Suprapubic skin (tissue), 4 donors: ENCODE results near the gene USP3. TPM values are rescaled to one million over a fixed set of nuclear protein-coding genes. Genes with fewer than 3 reads are reported as not detected.

Experiments used
- DNase-seq, 2 donors: peaks; one replicate each; pipeline ENCODE4 v3.0.0-alpha.2; 2019; ENCODE audit warnings: low spot score in 2 of 2
- H3K27ac ChIP-seq: fragments of 200-600 bp; sonication (generic); one replicate; pipeline ENCODE4 v1.5.1; 2019
- H3K27me3 ChIP-seq: fragments of 200-600 bp; sonication (generic); one replicate; pipeline ENCODE4 v1.5.1; 2019
- H3K36me3 ChIP-seq: fragments of 200-600 bp; sonication (generic); one replicate; pipeline ENCODE4 v1.5.1; 2019
- H3K4me1 ChIP-seq: fragments of 200-600 bp; sonication (generic); one replicate; pipeline ENCODE4 v1.5.1; 2019
- H3K4me3 ChIP-seq: fragments of 200-600 bp; sonication (generic); one replicate; pipeline ENCODE4 v1.5.1; 2019; ENCODE audit warnings: mild to moderate bottlenecking
- H3K9me3 ChIP-seq: fragments of 200-600 bp; sonication (generic); one replicate; pipeline ENCODE4 v1.5.1; 2019
- EP300 ChIP-seq: sonication (generic); formaldehyde crosslinking; IDR thresholded peaks from one replicate; pipeline ENCODE4 v1.6.1; 2017; ENCODE audit warnings: antibody characterized with exemption
- POLR2A ChIP-seq, 2 donors: fragments of 450-650 bp; IDR thresholded peaks; one replicate each; pipeline ENCODE4 v1.6.1; 2017; ENCODE audit warnings: antibody characterized with exemption in 2 of 2, mild to moderate bottlenecking in 2 of 2, moderate library complexity in 2 of 2
- POLR2AphosphoS5 ChIP-seq, 3 donors: sonication (generic); formaldehyde crosslinking; IDR thresholded peaks; one replicate each; pipeline ENCODE4 v1.6.1; 2017; ENCODE audit warnings: antibody characterized with exemption in 3 of 3
- WGBS: methylation state at CpG from one replicate; pipeline ENCODE4 v1.1.5; 2018; 5-methylcytosine and 5-hydroxymethylcytosine counted together
- total RNA-seq, 4 donors: library from RNA; depleted of rRNA; stranded (reverse); fragments of >200 nt; gene quantifications; one replicate each; pipeline ENCODE4 v1.1.0, GENCODE V29; 2016
- TF ChIP-seq, protein P1 (sequence below), 2 donors: fragments of 200-600 bp in 1 of 2; fragments of 450-650 bp in 1 of 2; sonication (generic) in 1 of 2; IDR thresholded peaks; one replicate each; pipeline ENCODE4 v1.5.1; 2016 to 2019; ENCODE audit warnings: antibody characterized with exemption in 2 of 2, mild to moderate bottlenecking in 1 of 2, moderate library complexity in 1 of 2

The USP3 gene
- total RNA-seq, 4 donors from 2014 or later = 43.2 to 105 (median 48.0) TPM

DNA sequence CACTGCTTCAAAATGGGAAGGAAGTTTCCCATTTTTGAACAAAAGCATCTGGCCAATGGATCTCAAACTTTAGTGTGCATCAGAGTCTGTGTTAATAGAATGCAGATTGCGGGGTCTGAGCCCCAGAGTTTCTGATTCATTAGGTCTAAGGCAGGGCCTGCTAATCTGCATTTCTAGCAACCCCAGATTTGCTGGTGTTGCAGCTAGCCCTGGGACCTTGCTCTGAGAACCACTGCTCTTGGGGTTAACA lies 30.7 kb upstream of the USP3 start:
- Histone ChIP-seq H3K4me3 (no peak overlapping the region), H3K27ac (peak overlapping the region; percentile 31), H3K27me3 (no peaks in the 10 kb centered on the region), H3K36me3 (no peaks in the 10 kb centered on the region), H3K9me3 (no peaks in the 10 kb centered on the region), H3K4me1 (peaks cover 30% of the 10 kb centered on the region)
- 100% methylated on average over 1 of the region's 1 CpG for WGBS
- TF ChIP-seq EP300 (no peak), POLR2AphosphoS5 (IDR thresholded peaks at IDR 0.05) (no peak), POLR2A (IDR thresholded peaks at IDR 0.05) (no peak)
- TF ChIP-seq, protein P1, sequence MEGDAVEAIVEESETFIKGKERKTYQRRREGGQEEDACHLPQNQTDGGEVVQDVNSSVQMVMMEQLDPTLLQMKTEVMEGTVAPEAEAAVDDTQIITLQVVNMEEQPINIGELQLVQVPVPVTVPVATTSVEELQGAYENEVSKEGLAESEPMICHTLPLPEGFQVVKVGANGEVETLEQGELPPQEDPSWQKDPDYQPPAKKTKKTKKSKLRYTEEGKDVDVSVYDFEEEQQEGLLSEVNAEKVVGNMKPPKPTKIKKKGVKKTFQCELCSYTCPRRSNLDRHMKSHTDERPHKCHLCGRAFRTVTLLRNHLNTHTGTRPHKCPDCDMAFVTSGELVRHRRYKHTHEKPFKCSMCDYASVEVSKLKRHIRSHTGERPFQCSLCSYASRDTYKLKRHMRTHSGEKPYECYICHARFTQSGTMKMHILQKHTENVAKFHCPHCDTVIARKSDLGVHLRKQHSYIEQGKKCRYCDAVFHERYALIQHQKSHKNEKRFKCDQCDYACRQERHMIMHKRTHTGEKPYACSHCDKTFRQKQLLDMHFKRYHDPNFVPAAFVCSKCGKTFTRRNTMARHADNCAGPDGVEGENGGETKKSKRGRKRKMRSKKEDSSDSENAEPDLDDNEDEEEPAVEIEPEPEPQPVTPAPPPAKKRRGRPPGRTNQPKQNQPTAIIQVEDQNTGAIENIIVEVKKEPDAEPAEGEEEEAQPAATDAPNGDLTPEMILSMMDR (IDR thresholded peaks at IDR 0.05) = no peak
- no peak for DNase-seq

DNA sequence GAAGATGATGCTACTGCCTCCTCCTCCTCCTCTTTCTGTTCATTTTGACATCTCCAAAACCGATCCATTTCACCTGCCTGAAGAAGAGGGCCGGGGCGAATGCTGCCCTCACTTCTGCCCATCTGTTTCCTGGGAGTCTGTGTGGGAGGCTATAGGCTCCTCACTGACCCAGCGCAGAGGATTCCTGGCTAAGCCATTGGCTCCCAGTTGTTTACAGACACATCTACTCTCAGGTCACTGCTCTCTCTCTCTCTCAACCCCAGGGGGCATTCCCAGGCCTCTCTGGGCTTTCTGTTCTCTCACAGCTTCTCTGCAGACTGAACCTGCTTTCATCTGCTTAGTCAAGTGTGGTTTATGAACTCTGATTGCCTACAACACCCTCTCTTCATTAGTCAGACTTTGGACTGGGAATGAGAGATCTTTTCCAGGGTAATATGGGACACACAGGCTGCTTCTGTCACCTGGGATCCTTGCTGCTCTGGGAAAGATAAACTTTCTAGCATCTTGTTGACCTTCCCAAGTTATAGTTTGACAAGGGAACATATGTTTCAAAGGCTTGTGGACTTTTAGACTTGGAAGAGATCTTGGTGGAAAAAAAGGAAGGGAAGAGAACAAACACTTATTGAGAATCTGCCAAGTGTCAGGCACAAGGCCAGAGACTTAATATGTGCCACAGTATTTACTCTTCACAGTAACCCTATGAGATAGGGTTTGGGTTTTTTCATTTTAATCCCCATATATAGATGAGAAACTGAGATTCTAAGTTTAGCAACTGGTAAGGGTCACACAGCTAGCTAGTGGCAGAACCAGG lies 30.2 kb upstream of the USP3 start:
- H3K4me1 ChIP-seq = peaks cover 30% of the 10 kb centered on the region
- H3K9me3 ChIP-seq = no peaks in the 10 kb centered on the region
- TF ChIP-seq EP300 (no peak), POLR2AphosphoS5 (IDR thresholded peaks at IDR 0.05) (no peak), POLR2A (IDR thresholded peaks at IDR 0.05) (no peak)
- TF ChIP-seq, protein P1 (IDR thresholded peaks at IDR 0.05) = no peak
- no peak for DNase-seq
- H3K27ac ChIP-seq = peak overlapping the region; percentile 31
- no peak overlapping the region for H3K4me3 ChIP-seq
- WGBS = 65% methylated on average over 4 of the region's 4 CpGs
- H3K36me3 ChIP-seq = no peaks in the 10 kb centered on the region
- no peaks in the 10 kb centered on the region for H3K27me3 ChIP-seq

DNA sequence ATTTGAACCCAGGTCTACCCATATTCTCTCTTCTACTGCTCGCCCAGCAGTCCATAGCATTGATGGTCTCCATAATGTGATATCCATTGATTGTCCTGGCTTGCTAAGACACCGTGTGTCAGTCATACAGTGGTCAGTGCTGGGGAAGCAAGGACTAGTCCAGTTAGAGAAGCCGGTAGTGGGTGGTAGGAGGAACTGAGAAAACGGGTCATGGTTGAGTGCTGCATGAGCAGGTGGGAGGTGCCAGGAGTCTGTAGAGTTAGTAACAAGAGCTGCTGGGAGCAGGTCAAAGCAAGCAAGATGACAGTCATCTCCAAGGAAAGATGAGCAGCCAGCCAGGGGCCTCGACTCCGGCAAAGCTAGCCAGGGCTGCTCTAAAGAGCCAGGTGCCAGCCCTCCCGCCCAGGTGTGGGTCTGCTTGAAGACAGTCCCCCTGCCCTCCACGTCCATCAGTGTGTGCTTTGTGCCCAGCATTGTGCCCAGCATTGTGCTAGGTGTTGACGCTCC lies 29.5 kb upstream of the USP3 start:
- WGBS = 63% methylated on average over 9 of the region's 9 CpGs
- Histone ChIP-seq H3K9me3 (no peaks in the 10 kb centered on the region), H3K36me3 (no peaks in the 10 kb centered on the region), H3K27ac (peak overlapping the region; percentile 31), H3K4me1 (peaks cover 30% of the 10 kb centered on the region), H3K4me3 (no peak overlapping the region), H3K27me3 (no peaks in the 10 kb centered on the region)
- TF ChIP-seq, protein P1 (IDR thresholded peaks at IDR 0.05) = no peak
- TF ChIP-seq POLR2AphosphoS5 (IDR thresholded peaks at IDR 0.05) = no peak
- TF ChIP-seq EP300 = no peak
- no peak for TF ChIP-seq POLR2A (IDR thresholded peaks at IDR 0.05)
- DNase-seq = no peak

DNA sequence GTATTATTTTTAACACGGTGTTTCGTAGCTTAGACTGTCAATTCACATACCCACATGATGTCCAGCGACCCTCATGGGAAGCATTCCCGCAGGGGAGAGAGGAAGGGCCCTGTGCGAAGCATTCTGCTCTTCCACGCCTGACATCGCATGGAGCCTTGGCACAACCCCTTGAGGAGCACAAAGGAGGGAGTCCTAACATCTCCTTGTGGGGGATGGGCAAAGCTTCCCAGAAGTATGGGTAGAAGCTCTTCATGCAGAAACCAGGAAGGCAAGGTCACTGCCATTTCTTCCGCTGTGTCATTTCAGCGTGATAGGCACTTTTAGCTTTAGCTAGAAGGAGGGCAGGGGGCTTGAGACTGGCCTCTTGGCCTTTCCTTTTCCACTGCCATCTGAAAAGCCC lies 28.7 kb upstream of the USP3 start:
- Histone ChIP-seq H3K27ac (no peak overlapping the region), H3K4me3 (no peak overlapping the region), H3K9me3 (no peaks in the 10 kb centered on the region), H3K27me3 (no peaks in the 10 kb centered on the region), H3K4me1 (peaks cover 30% of the 10 kb centered on the region), H3K36me3 (no peaks in the 10 kb centered on the region)
- DNase-seq = no peak
- WGBS = 91% methylated on average over 9 of the region's 9 CpGs
- TF ChIP-seq EP300 = no peak
- TF ChIP-seq, protein P1 (IDR thresholded peaks at IDR 0.05) = no peak
- TF ChIP-seq POLR2AphosphoS5 (IDR thresholded peaks at IDR 0.05) = no peak
- no peak for TF ChIP-seq POLR2A (IDR thresholded peaks at IDR 0.05)

DNA sequence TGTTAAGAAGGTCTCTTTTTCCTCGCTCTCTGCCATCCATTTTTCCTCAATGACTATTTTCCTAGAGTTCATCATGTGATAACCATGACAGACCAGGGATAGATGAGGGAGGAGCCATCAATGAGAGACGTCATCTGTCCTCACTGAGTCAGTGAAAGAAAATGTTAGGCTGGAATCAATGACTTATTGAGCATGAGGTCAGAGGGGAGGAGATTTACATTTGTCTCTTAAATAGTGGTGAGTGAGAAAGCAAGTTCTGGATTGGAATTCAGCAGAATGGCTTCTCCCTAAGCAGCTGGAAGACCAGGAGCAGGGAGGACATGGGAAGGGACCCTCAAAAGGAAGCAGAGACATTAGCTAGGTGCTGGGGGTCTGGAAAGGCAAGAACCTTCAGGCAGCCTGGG lies 28.2 kb upstream of the USP3 start:
- Histone ChIP-seq H3K27me3 (no peaks in the 10 kb centered on the region), H3K27ac (no peak overlapping the region), H3K4me3 (no peak overlapping the region), H3K9me3 (no peaks in the 10 kb centered on the region), H3K4me1 (peaks cover 30% of the 10 kb centered on the region), H3K36me3 (no peaks in the 10 kb centered on the region)
- 48% methylated on average over 2 of the region's 2 CpGs for WGBS
- TF ChIP-seq, protein P1 (IDR thresholded peaks at IDR 0.05) = no peak
- TF ChIP-seq EP300 (no peak), POLR2AphosphoS5 (IDR thresholded peaks at IDR 0.05) (no peak), POLR2A (IDR thresholded peaks at IDR 0.05) (no peak)
- no peak for DNase-seq
